AG04450 (cell line): ENCODE results near the gene MAD2L1BP. TPM values are rescaled to one million over a fixed set of nuclear protein-coding genes. Genes with fewer than 3 reads are reported as not detected.

Experiments
- CTCF ChIA-PET: fragments of 300-600, 350-600 bp; formaldehyde crosslinking; extraction: SDS; loops from one replicate; lab custom pipeline; 2022; ENCODE audit warnings: antibody characterized with exemption, inconsistent platforms; lab: Charles Lee
- POLR2A ChIA-PET: fragments of 350-600 bp; formaldehyde crosslinking; extraction: SDS; loops from one replicate; lab custom pipeline; 2021; ENCODE audit warnings: antibody characterized with exemption, inconsistent platforms; lab: Yijun Ruan, JAX
- DNase-seq: peaks from one replicate; pipeline ENCODE4 v3.0.0-alpha.2; 2011; ENCODE audit warnings: low read depth, low spot score
- H3K27ac ChIP-seq: one replicate; pipeline ENCODE4 v1.5.1; 2012; ENCODE audit warnings: low read depth, low read length, control low read depth
- H3K27me3 ChIP-seq: one replicate; pipeline ENCODE4 v1.6.0; 2012; ENCODE audit warnings: low read length; ENCODE audit not compliant: control insufficient read depth, insufficient read depth
- H3K4me3 ChIP-seq: 2 replicates; pipeline ENCODE4 v1.5.1; 2011; ENCODE audit warnings: mild to moderate bottlenecking, low read depth, low read length, control low read depth
- H3K9me3 ChIP-seq: 2 replicates; pipeline ENCODE4 v1.5.1; 2012; ENCODE audit warnings: low read length; ENCODE audit not compliant: control insufficient read depth, insufficient read depth
- polyA plus RNA-seq: library from polyadenylated mRNA; depleted of rRNA; stranded (reverse); fragments of >200 nt; gene quantifications from 2 replicates; pipeline ENCODE4 v1.2.3, GENCODE V29; 2011; rRNA removed
- TF ChIP-seq, protein P1 (sequence below): IDR thresholded peaks from 2 replicates; pipeline ENCODE4 v1.5.1; 2011; ENCODE audit warnings: low read depth, low read length, control low read depth, inconsistent platforms

MAD2L1BP gene
- polyA plus RNA-seq, 1 experiment, result 37.1 TPM

DNA sequence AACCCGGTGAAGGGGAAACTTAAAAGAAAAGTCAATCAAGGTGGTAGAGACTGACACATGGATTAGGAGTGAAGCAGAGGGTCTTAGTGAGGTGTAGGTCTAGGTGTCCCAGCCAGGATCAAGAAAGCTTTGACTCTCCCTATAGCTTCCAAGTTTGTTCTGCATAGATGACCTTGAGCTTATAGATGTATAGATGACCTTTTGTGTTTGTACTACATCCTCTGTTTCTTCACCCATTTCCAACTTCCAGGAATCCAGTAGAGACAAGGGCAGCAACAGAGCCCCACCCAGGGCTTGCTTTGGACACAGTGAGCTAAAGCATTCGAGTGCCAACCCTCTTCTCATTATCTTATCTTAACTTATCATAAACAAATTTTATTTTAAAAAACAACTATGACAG lies 53.8 kb downstream of the MAD2L1BP start:
- no peak overlapping the region for H3K27ac ChIP-seq
- CTCF ChIA-PET, result interaction anchor here (0.5 to 2.3 kb wide), 2 partner anchors 80 to 318 kb away, joined by 3 to 14 read pairs; partner anchors contain the start of gene VEGFA
- no peaks in the 10 kb centered on the region for H3K27me3 ChIP-seq
- H3K4me3 ChIP-seq, result no peak overlapping the region
- no peaks in the 10 kb centered on the region for H3K9me3 ChIP-seq
- DNase-seq, result no peak
- POLR2A ChIA-PET, result no interaction called here
- TF ChIP-seq, protein P1, sequence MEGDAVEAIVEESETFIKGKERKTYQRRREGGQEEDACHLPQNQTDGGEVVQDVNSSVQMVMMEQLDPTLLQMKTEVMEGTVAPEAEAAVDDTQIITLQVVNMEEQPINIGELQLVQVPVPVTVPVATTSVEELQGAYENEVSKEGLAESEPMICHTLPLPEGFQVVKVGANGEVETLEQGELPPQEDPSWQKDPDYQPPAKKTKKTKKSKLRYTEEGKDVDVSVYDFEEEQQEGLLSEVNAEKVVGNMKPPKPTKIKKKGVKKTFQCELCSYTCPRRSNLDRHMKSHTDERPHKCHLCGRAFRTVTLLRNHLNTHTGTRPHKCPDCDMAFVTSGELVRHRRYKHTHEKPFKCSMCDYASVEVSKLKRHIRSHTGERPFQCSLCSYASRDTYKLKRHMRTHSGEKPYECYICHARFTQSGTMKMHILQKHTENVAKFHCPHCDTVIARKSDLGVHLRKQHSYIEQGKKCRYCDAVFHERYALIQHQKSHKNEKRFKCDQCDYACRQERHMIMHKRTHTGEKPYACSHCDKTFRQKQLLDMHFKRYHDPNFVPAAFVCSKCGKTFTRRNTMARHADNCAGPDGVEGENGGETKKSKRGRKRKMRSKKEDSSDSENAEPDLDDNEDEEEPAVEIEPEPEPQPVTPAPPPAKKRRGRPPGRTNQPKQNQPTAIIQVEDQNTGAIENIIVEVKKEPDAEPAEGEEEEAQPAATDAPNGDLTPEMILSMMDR, result no peak

Other genes with a start within 250 kb of the MAD2L1BP start
- 10.6 and 12.0 TPM in 2 replicates for gene ABCC10, start 208.3 kb upstream of the MAD2L1BP start, polyA plus RNA-seq
- 0.62 and 0.86 TPM in 2 replicates for gene DLK2, start 180.3 kb upstream of the MAD2L1BP start, polyA plus RNA-seq
- 18.4 and 20.4 TPM in 2 replicates for gene TJAP1, start 158.3 kb upstream of the MAD2L1BP start, polyA plus RNA-seq
- 0.14 and 0.16 TPM in 2 replicates for gene LRRC73, start 125.5 kb upstream of the MAD2L1BP start, polyA plus RNA-seq
- 241 and 262 TPM in 2 replicates for gene YIPF3, start 118.9 kb upstream of the MAD2L1BP start, polyA plus RNA-seq
- 48.1 and 50.8 TPM in 2 replicates for gene POLR1C, start 118.8 kb upstream of the MAD2L1BP start, polyA plus RNA-seq
- gene XPO5, start 59.8 kb upstream of the MAD2L1BP start, polyA plus RNA-seq, result 28.4 and 31.5 TPM in 2 replicates
- gene POLH, start 59.7 kb upstream of the MAD2L1BP start, polyA plus RNA-seq, result 22.1 and 26.6 TPM in 2 replicates
- 60.8 and 72.5 TPM in 2 replicates for gene GTPBP2, start 6.6 kb upstream of the MAD2L1BP start, polyA plus RNA-seq
- 0.37 and 0.51 TPM in 2 replicates for gene RSPH9, start 9.2 kb downstream of the MAD2L1BP start, polyA plus RNA-seq
- gene MRPS18A, start 52.0 kb downstream of the MAD2L1BP start, polyA plus RNA-seq, result 41.0 and 59.7 TPM in 2 replicates
- 189 and 239 TPM in 2 replicates for gene VEGFA, start 134.4 kb downstream of the MAD2L1BP start, polyA plus RNA-seq